H7 (cell line): Measurements from ENCODE around the gene LMBR1. TPM values are rescaled to one million over a fixed set of nuclear protein-coding genes. Genes with fewer than 3 reads are reported as not detected.
"Not testable (repeated sequence)": the region's sequence is repeated elsewhere in the genome, so short reads cannot be mapped to it uniquely, and the experiment has no call there.

ENCODE experiments used
- DNase-seq: peaks from one replicate; pipeline ENCODE4 v3.0.0; 2012
- H3K27me3 ChIP-seq: 2 replicates; pipeline ENCODE4 v1.6.0; 2011; ENCODE audit warnings: mild to moderate bottlenecking, low read length; ENCODE audit not compliant: control insufficient read depth, insufficient read depth
- H3K36me3 ChIP-seq: replicated peaks from 2 replicates; pipeline ENCODE4 v1.5.1; 2011; ENCODE audit warnings: low read length; ENCODE audit not compliant: control insufficient read depth, insufficient read depth
- H3K4me3 ChIP-seq: 2 replicates; pipeline ENCODE4 v1.5.1; 2011; ENCODE audit warnings: low read depth, mild to moderate bottlenecking, control low read depth, low read length, moderate library complexity; ENCODE audit not compliant: insufficient read depth
- total RNA-seq: library from RNA; depleted of rRNA; stranded (reverse); fragments of >200 nt; shearing (Covaris generic); gene quantifications from 2 replicates; pipeline ENCODE4 v1.2.3, GENCODE V29; 2014

Gene LMBR1
- total RNA-seq, 1 experiment from 2014 or later, result 32.0 TPM

DNA sequence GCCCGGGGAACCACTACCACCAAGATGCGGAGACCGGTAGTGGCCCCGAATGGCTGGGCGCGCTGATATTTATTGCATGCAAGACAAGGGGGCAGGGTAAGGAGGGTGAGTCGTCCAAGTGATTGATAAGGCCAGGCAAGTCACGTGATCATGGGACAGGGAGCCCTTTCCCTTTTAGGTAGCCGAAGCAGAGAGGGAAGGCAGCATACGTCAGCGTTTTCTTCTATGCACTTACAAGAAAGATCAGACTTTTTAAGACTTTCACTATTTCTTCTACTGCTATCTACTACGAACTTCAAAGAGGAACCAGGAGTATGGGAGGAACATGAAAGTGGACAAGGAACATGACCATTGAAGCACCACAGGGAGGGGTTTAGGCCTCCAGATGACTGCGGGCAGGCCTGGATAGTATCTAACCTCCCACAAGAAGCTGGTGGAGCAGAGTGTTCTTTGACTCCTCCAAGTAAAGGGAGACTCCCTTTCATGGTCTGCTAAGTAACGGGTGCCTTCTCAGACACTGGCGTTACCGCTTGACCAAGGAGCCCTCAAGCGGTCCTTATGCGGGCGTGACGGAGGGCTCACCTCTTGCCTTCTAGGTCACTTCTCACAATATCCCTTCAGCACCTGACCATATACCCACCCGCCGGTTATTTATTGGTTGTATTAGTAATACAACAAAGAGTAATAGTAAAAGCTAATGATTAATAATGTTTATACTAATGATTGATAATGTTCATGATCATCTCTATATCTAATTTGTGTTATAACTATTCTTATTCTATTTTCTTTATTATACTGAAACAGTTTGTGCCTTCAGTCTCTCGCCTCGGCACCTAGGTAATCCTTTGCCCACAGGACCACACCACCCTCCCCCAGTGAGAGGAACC, 27.7 kb upstream of the LMBR1 start:
- not testable (repeated sequence) for H3K27me3 ChIP-seq, H3K36me3 ChIP-seq, H3K4me3 ChIP-seq, DNase-seq

DNA sequence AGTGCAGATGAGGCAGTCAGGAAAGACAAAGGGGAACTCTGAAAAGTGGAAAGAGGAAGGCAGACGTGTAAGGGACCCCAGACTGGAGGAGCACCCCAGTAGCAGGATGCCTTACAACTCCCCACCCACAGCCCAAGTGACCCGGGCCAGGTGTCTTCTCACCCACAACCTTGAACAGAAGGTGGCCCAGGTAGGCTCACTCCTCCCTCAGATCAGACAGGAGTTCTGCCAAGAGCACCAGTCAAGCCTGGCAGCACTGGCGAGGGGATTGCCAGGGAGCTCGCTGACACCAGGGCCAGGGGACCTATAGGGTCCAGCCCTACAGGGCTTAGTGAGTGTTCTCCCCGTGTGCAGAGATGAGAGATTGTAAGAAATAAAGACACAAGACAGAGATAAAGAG, 27.1 kb upstream of the LMBR1 start:
- H3K36me3 ChIP-seq, result no peaks in the 10 kb centered on the region
- H3K27me3 ChIP-seq, result no peaks in the 10 kb centered on the region
- no peak for DNase-seq
- no peak overlapping the region for H3K4me3 ChIP-seq

- DNase-seq, result no peak
- Histone ChIP-seq H3K27me3 (no peaks in the 10 kb centered on the region), H3K36me3 (no peaks in the 10 kb centered on the region), H3K4me3 (no peak overlapping the region)
These were observed 26.2 kb upstream of the LMBR1 start for GRCh38 chr7:156919132-156919713.

DNA sequence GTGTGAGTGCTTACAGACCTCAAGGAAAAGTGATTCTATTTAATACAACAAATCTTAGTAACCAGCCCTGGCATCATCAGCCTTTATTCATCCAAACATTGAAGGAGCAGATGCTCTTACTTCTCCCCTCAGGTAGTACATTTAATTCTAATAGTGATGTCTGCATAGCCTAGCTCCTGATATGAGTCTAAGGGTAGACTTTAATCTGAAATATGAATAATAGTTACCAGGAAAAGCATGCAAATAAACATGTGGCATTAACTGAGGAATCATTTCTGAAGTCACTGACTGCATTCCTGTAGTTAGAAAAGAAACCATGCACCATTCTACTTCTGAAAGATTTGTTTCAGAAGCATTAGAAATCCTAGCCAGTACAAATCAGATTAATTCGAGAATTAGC, 25.7 kb upstream of the LMBR1 start:
- no peak for DNase-seq
- no peak overlapping the region for H3K4me3 ChIP-seq

DNA sequence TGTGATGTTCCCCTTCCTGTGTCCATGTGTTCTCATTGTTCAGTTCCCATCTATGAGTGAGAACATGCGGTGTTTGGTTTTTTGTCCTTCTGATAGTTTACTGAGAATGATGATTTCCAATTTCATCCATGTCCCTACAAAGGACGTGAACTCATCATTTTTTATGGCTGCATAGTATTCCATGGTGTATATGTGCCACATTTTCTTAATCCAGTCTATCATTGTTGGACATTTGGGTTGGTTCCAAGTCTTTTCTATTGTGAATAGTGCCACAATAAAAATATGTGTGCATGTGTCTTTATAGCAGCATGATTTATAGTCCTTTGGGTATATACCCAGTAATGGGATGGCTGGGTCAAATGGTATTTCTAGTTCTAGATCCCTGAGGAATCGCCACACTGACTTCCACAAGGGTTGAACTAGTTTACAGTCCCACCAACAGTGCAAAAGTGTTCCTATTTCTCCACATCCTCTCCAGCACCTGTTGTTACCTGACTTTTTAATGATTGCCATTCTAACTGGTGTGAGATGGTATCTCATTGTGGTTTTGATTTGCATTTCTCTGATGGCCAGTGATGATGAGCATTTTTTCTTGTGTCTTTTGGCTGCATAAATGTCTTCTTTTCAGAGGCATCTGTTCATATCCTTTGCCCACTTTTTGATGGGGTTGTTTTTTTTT, 16.7 kb upstream of the LMBR1 start:
- H3K27me3 ChIP-seq, DNase-seq, H3K36me3 ChIP-seq, H3K4me3 ChIP-seq: not testable (repeated sequence)

More for the DNA sequence above, 25.7 kb upstream of the LMBR1 start:
- no peaks in the 10 kb centered on the region for H3K27me3 ChIP-seq
- no peaks in the 10 kb centered on the region for H3K36me3 ChIP-seq

DNA sequence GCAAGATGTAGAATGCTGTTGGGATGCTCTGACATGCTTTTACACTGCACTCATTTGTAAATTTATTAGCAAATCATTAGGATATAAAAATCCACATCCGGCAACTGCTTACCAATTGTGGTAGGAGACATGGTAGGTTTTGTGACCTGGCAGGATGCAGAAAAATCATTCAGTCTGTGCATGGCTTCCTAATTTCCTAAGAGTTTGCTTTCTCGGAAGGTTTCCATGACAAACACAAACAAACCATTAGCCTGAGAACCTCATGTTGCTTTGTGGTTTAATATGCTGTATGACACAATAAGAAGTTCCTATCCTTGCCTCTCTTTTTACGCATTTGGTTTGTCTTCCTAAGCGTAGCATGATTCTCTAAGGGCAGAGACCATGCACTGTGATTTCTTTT, 14.7 kb upstream of the LMBR1 start:
- Histone ChIP-seq H3K27me3 (no peaks in the 10 kb centered on the region), H3K4me3 (no peak overlapping the region), H3K36me3 (no peaks in the 10 kb centered on the region)
- DNase-seq, result no peak

DNA sequence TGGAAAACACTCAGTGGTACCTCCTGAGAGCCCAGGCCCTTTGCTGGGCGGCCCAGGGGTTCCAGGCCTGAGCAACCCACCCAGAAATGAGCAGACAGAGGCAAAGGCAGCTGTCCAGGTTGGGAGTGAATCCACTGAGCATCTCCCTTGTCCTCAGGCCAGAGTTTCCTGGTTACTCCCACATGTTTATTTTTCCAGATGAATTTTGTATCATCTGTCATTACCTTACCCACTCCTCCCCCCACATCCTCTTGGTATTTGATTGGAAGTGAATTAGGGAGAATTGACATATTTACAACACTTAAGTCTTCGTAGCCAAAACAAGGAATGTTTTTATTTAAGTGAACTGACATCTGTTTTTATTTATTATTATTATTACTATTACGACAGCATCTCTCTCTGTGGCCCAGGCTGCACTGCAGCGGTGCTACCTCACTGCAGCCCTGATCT, 13.2 kb upstream of the LMBR1 start:
- Histone ChIP-seq H3K27me3 (no peaks in the 10 kb centered on the region), H3K4me3 (no peak overlapping the region), H3K36me3 (no peaks in the 10 kb centered on the region)
- no peak for DNase-seq

GRCh38 chr7:156903232-156903909, 10.4 kb upstream of the LMBR1 start:
- H3K4me3 ChIP-seq, result no peak overlapping the region
- DNase-seq, result no peak
- H3K36me3 ChIP-seq, result no peaks in the 10 kb centered on the region
- no peaks in the 10 kb centered on the region; the same call in 1 of the 2 replicates for H3K27me3 ChIP-seq

GRCh38 chr7:156900093-156900492, 7.1 kb upstream of the LMBR1 start:
- not testable (repeated sequence) for DNase-seq, H3K36me3 ChIP-seq, H3K27me3 ChIP-seq, H3K4me3 ChIP-seq

- DNase-seq, result no peak
- no peaks in the 10 kb centered on the region; the same call in 1 of the 2 replicates for H3K36me3 ChIP-seq
- H3K4me3 ChIP-seq, result no peak overlapping the region
- H3K27me3 ChIP-seq, result no peaks in the 10 kb centered on the region; the same call in 1 of the 2 replicates
These were observed 6.0 kb upstream of the LMBR1 start for GRCh38 chr7:156898938-156899337.

- H3K27me3 ChIP-seq, result no peaks in the 10 kb centered on the region; the same call in 1 of the 2 replicates
- no peaks in the 10 kb centered on the region; the same call in 1 of the 2 replicates for H3K36me3 ChIP-seq
- no peak overlapping the region for H3K4me3 ChIP-seq
- DNase-seq, result no peak
These were observed 4.7 kb upstream of the LMBR1 start for GRCh38 chr7:156897673-156898072.

- no peak for DNase-seq
- H3K36me3 ChIP-seq, result no peaks in the 10 kb centered on the region; the same call in 1 of the 2 replicates
- no peaks in the 10 kb centered on the region; the same call in 1 of the 2 replicates for H3K27me3 ChIP-seq
- H3K4me3 ChIP-seq, result no peak overlapping the region
These were observed 3.5 kb upstream of the LMBR1 start for GRCh38 chr7:156896388-156897022.

DNA sequence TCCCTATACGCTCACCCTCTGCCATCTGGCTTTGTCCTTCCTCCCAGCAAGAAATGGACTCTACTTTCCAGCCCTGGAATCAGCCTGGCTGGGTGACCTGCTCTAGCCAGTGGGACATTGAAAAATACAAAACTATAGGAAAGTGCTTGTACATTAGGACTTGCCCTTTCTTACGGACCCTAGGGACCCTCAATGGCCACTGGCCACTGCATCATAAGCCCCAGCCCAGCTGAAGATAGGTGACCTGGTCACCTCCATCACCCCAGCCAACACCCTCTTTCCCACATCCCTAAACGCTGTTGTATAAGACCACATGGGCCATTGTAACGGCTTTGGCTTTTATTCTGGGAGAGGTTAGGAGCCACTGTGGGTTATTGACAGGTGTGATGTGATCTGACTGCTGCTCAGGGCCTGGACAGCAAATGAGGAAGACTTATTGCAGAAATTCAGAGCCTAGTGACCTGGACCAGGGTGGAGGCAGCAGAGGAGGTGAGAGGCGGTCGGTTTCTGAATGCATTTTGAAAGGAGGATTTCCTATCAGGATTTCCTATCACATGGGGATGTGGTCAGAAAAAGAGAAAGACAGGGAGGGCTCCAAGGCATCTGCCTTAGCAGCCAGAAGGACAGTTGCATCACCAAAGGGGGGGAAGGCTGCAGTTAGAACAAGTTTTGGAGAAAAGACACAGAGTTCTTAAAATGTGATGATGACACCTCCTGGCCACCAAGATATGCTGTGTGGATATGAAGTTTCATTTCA, 2.2 kb upstream of the LMBR1 start:
- H3K4me3 ChIP-seq, result no peak overlapping the region
- H3K27me3 ChIP-seq, result no peaks in the 10 kb centered on the region; the same call in 1 of the 2 replicates
- no peak for DNase-seq
- H3K36me3 ChIP-seq, result no peaks in the 10 kb centered on the region; the same call in 1 of the 2 replicates
